DOHH2 (cell line): ENCODE data around the gene SMIM38.

Source experiments
- H3F3A ChIP-seq: fragments of 200-600 bp; sonication (generic), shearing (Covaris generic); 2 replicates; pipeline ENCODE4 v1.6.0; 2016; ENCODE audit warnings: antibody characterized with exemption, mild to moderate bottlenecking; ENCODE audit not compliant: control insufficient read depth, insufficient read depth
- H3K27ac ChIP-seq: fragments of 200-600 bp; sonication (generic); 2 replicates; pipeline ENCODE4 v1.5.1; 2014; ENCODE audit warnings: low read depth, mild to moderate bottlenecking, low read length, moderate library complexity
- H3K27me3 ChIP-seq: fragments of 200-600 bp; sonication (generic); 2 replicates; pipeline ENCODE4 v1.6.1; 2014; ENCODE audit warnings: mild to moderate bottlenecking, low read length, mixed read lengths; ENCODE audit not compliant: control insufficient read depth
- H3K36me3 ChIP-seq: fragments of 200-600 bp; sonication (generic); 2 replicates; pipeline ENCODE4 v1.6.1; 2014; ENCODE audit warnings: mild to moderate bottlenecking, low read length, moderate library complexity, mixed read lengths; ENCODE audit not compliant: control insufficient read depth
- H3K4me1 ChIP-seq: fragments of 200-600 bp; sonication (generic); 2 replicates; pipeline ENCODE4 v1.6.1; 2014; ENCODE audit warnings: mild to moderate bottlenecking, low read length, mixed read lengths; ENCODE audit not compliant: control insufficient read depth
- H3K4me2 ChIP-seq: fragments of 200-600 bp; sonication (generic); 2 replicates; pipeline ENCODE4 v1.6.0; 2014; ENCODE audit warnings: mild to moderate bottlenecking, low read length, moderate library complexity
- H3K4me3 ChIP-seq: fragments of 200-600 bp; sonication (generic); 2 replicates; pipeline ENCODE4 v1.5.1; 2014; ENCODE audit warnings: mild to moderate bottlenecking, low read length, mixed read lengths
- H3K79me2 ChIP-seq: fragments of 200-600 bp; sonication (generic); 2 replicates; pipeline ENCODE4 v1.6.1; 2014; ENCODE audit warnings: mild to moderate bottlenecking, low read length, mixed read lengths; ENCODE audit not compliant: control insufficient read depth
- H3K9me2 ChIP-seq: fragments of 200-600 bp; sonication (generic); replicated peaks from 2 replicates; pipeline ENCODE4 v1.6.1; 2014; ENCODE audit warnings: mild to moderate bottlenecking, low read length, mixed read lengths; ENCODE audit not compliant: control insufficient read depth
- H3K9me3 ChIP-seq: fragments of 200-600 bp; sonication (generic); 2 replicates; pipeline ENCODE4 v1.6.1; 2014; ENCODE audit warnings: antibody characterized with exemption, low read length, mixed read lengths; ENCODE audit not compliant: control insufficient read depth, insufficient read depth
- H4K20me1 ChIP-seq: fragments of 200-600 bp; sonication (generic); 2 replicates; pipeline ENCODE4 v1.6.0; 2014; ENCODE audit warnings: low read depth, mild to moderate bottlenecking, antibody characterized with exemption, low read length, moderate library complexity; ENCODE audit not compliant: control insufficient read depth, insufficient read depth
- EZH2phosphoT487 ChIP-seq: fragments of 200-600 bp; sonication (generic); IDR thresholded peaks from 2 replicates; pipeline ENCODE4 v1.6.1; 2017; ENCODE audit warnings: borderline replicate concordance, mild to moderate bottlenecking, antibody characterized with exemption, low read length, moderate library complexity, mixed read lengths
- TF ChIP-seq, protein P1 (sequence below): fragments of 200-600 bp; sonication (generic); IDR thresholded peaks from one replicate; pipeline ENCODE4 v1.5.1; 2014; ENCODE audit warnings: antibody characterized with exemption, mild to moderate bottlenecking, low read depth, low read length; ENCODE audit not compliant: poor library complexity, severe bottlenecking

SMIM38 gene

GRCh38 chr11:69129053-69129452 lies 26.7 kb upstream of the SMIM38 start:
- Histone ChIP-seq H3F3A (no peaks in the 10 kb centered on the region), H3K9me3 (peaks cover 16% of the 10 kb centered on the region), H3K79me2 (no peaks in the 10 kb centered on the region), H4K20me1 (no peaks in the 10 kb centered on the region), H3K9me2 (no peaks in the 10 kb centered on the region), H3K27ac (no peak overlapping the region), H3K4me1 (no peaks in the 10 kb centered on the region), H3K36me3 (no peaks in the 10 kb centered on the region), H3K27me3 (no peaks in the 10 kb centered on the region), H3K4me3 (no peak overlapping the region), H3K4me2 (no peak overlapping the region)
- no peak for TF ChIP-seq EZH2phosphoT487
- TF ChIP-seq, protein P1, sequence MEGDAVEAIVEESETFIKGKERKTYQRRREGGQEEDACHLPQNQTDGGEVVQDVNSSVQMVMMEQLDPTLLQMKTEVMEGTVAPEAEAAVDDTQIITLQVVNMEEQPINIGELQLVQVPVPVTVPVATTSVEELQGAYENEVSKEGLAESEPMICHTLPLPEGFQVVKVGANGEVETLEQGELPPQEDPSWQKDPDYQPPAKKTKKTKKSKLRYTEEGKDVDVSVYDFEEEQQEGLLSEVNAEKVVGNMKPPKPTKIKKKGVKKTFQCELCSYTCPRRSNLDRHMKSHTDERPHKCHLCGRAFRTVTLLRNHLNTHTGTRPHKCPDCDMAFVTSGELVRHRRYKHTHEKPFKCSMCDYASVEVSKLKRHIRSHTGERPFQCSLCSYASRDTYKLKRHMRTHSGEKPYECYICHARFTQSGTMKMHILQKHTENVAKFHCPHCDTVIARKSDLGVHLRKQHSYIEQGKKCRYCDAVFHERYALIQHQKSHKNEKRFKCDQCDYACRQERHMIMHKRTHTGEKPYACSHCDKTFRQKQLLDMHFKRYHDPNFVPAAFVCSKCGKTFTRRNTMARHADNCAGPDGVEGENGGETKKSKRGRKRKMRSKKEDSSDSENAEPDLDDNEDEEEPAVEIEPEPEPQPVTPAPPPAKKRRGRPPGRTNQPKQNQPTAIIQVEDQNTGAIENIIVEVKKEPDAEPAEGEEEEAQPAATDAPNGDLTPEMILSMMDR = no peak

DNA sequence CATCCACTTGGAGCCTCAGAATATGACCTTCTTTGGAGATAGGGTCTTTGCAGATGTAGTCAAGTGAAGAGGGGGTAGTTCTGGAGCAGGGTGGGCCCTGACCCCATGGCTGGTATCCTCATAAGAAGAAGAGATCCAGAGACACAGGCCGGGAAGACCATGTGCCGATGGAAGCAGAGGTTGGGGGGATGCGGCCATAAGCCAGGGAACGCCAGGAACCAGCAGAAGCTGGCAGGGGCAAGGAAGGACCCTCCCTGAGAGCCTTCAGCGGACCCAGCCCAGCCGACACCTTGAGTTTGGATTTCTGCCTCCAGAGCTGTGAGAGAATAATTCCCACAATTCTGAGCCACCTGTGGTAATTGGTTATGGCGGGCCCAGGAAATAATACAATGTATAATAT lies 26.1 kb upstream of the SMIM38 start:
- TF ChIP-seq EZH2phosphoT487 = no peak
- TF ChIP-seq, protein P1 = no peak
- Histone ChIP-seq H3K4me2 (no peak overlapping the region), H3F3A (no peaks in the 10 kb centered on the region), H3K27me3 (no peaks in the 10 kb centered on the region), H3K9me2 (no peaks in the 10 kb centered on the region), H3K4me3 (no peak overlapping the region), H3K36me3 (no peaks in the 10 kb centered on the region), H3K79me2 (no peaks in the 10 kb centered on the region), H3K9me3 (peaks cover 16% of the 10 kb centered on the region), H3K27ac (no peak overlapping the region), H4K20me1 (no peaks in the 10 kb centered on the region), H3K4me1 (no peaks in the 10 kb centered on the region)

DNA sequence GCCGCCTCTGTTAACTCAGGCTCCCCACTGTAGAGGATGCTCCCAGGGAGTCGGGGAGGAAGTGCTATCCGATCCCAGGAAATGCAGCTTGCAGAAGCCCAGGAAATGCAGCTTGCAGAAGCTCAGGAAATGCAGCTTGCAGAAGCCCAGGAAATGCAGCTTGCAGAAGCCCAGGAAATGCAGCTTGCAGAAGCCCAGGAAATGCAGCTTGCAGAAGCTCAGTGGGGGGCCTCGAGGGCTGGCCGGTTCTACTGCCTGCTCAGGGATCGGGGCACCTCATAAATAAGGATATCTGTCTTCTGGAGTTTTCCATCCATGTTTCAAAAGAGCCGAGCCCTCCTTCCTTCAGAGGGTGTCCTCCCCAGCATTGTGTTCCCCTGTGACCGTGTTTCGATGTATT lies 25.1 kb upstream of the SMIM38 start:
- Histone ChIP-seq H4K20me1 (no peaks in the 10 kb centered on the region), H3K9me3 (peaks cover 16% of the 10 kb centered on the region), H3K79me2 (no peaks in the 10 kb centered on the region), H3K4me2 (no peak overlapping the region), H3K27ac (no peak overlapping the region), H3K36me3 (no peaks in the 10 kb centered on the region), H3K4me1 (no peaks in the 10 kb centered on the region), H3F3A (no peaks in the 10 kb centered on the region), H3K9me2 (no peaks in the 10 kb centered on the region), H3K27me3 (no peaks in the 10 kb centered on the region), H3K4me3 (no peak overlapping the region)
- TF ChIP-seq, protein P1 = no peak
- no peak for TF ChIP-seq EZH2phosphoT487

DNA sequence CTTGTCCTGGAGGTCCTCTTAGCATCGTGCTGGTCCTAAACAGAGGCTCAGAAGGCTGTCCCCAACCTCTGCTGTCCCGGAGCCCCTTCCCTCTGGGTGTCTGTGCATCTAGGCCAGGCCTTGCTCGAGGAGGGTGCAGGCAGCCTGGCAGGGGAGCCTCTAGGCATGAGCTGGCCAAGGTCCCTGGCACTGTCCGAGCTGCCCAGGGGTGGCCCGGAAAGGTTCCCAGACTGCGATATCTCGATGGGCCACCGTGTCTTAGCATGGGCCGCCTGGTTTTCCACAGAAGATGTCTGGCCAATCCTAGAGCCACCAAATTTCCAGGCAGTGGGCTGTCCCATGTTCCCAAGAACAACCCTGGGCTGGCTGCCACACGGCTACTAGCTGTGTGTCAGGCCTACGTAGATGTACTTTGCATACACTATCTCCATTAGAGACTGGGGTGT lies 24.6 kb upstream of the SMIM38 start:
- Histone ChIP-seq H3K79me2 (no peaks in the 10 kb centered on the region), H3K9me3 (peaks cover 16% of the 10 kb centered on the region), H3K27ac (no peak overlapping the region), H3K4me1 (no peaks in the 10 kb centered on the region), H3K4me3 (no peak overlapping the region), H3K27me3 (no peaks in the 10 kb centered on the region), H3F3A (no peaks in the 10 kb centered on the region), H4K20me1 (no peaks in the 10 kb centered on the region), H3K9me2 (no peaks in the 10 kb centered on the region), H3K4me2 (no peak overlapping the region), H3K36me3 (no peaks in the 10 kb centered on the region)
- TF ChIP-seq, protein P1 = no peak
- TF ChIP-seq EZH2phosphoT487 = no peak
